Measurements from ENCODE around the gene OR51B2. TPM values are rescaled to one million over a fixed set of nuclear protein-coding genes. Genes with fewer than 3 reads are reported as not detected.

Gene OR51B2
- total RNA-seq, 1 donor from 2014 or later, result not detected

GRCh38 chr11:5279471-5280090, 44.5 kb downstream of the OR51B2 start:
- no peak for TF ChIP-seq CTCF (conservative IDR thresholded peaks at IDR 0.05)
- no peak for DNase-seq (ENCODE audit: extremely low spot score, unreplicated experiment)
- Mint-ChIP-seq H3K27me3 (no peaks in the 10 kb centered on the region), H3K4me3 (no peak overlapping the region), H3K36me3 (no peaks in the 10 kb centered on the region), H3K27ac (no peak overlapping the region), H3K9me3 (no peaks in the 10 kb centered on the region), H3K4me1 (ENCODE audit: unreplicated experiment) (no peaks in the 10 kb centered on the region)

- Mint-ChIP-seq H3K4me1 (ENCODE audit: unreplicated experiment) (no peaks in the 10 kb centered on the region), H3K36me3 (no peaks in the 10 kb centered on the region), H3K27ac (no peak overlapping the region), H3K9me3 (no peaks in the 10 kb centered on the region), H3K27me3 (no peaks in the 10 kb centered on the region), H3K4me3 (no peak overlapping the region)
- no peak for TF ChIP-seq CTCF (conservative IDR thresholded peaks at IDR 0.05)
- DNase-seq (ENCODE audit: extremely low spot score, unreplicated experiment), result no peak
Measured at GRCh38 chr11:5277807-5278382, 46.2 kb downstream of the OR51B2 start.

- no peak for DNase-seq (ENCODE audit: extremely low spot score, unreplicated experiment)
- no peaks in the 10 kb centered on the region for H3K36me3 Mint-ChIP-seq
- no peaks in the 10 kb centered on the region for H3K9me3 Mint-ChIP-seq
- H3K27ac Mint-ChIP-seq, result no peak overlapping the region
- no peak overlapping the region for H3K4me3 Mint-ChIP-seq
- H3K4me1 Mint-ChIP-seq (ENCODE audit: unreplicated experiment), result no peaks in the 10 kb centered on the region
- no peak for TF ChIP-seq CTCF (conservative IDR thresholded peaks at IDR 0.05)
- no peaks in the 10 kb centered on the region for H3K27me3 Mint-ChIP-seq
Measured at GRCh38 chr11:5276697-5277096, 47.4 kb downstream of the OR51B2 start.

- DNase-seq (ENCODE audit: extremely low spot score, unreplicated experiment), result no peak
- no peak overlapping the region for H3K4me3 Mint-ChIP-seq
- TF ChIP-seq CTCF (conservative IDR thresholded peaks at IDR 0.05), result no peak
- no peaks in the 10 kb centered on the region for H3K36me3 Mint-ChIP-seq
- H3K4me1 Mint-ChIP-seq (ENCODE audit: unreplicated experiment), result no peaks in the 10 kb centered on the region
- H3K9me3 Mint-ChIP-seq, result no peaks in the 10 kb centered on the region
- no peaks in the 10 kb centered on the region for H3K27me3 Mint-ChIP-seq
- no peak overlapping the region for H3K27ac Mint-ChIP-seq
Measured at GRCh38 chr11:5275369-5276110, 48.6 kb downstream of the OR51B2 start.

- Mint-ChIP-seq H3K27me3 (no peaks in the 10 kb centered on the region), H3K4me1 (ENCODE audit: unreplicated experiment) (no peaks in the 10 kb centered on the region), H3K9me3 (no peaks in the 10 kb centered on the region), H3K27ac (no peak overlapping the region), H3K4me3 (no peak overlapping the region), H3K36me3 (no peaks in the 10 kb centered on the region)
- no peak for TF ChIP-seq CTCF (conservative IDR thresholded peaks at IDR 0.05)
- DNase-seq (ENCODE audit: extremely low spot score, unreplicated experiment), result no peak
Measured at GRCh38 chr11:5274395-5274794, 49.7 kb downstream of the OR51B2 start.

Other genes starting within 250 kb of the OR51B2 start
- not detected in 2 replicates for gene OR52A5, start 185.9 kb downstream of the OR51B2 start, total RNA-seq (ENCODE audit: low replicate concordance)
- gene OR52A1, start 169.5 kb downstream of the OR51B2 start, total RNA-seq (ENCODE audit: low replicate concordance), result not detected in 2 replicates
- gene OR51V1, start 123.6 kb downstream of the OR51B2 start, total RNA-seq (ENCODE audit: low replicate concordance), result not detected in 2 replicates
- not detected in 2 replicates for gene HBB, start 97.2 kb downstream of the OR51B2 start, total RNA-seq (ENCODE audit: low replicate concordance)
- 0.79 TPM in 1 of 2 replicates, not detected in the other for gene HBD, start 89.8 kb downstream of the OR51B2 start, total RNA-seq (ENCODE audit: low replicate concordance)
- not detected in 2 replicates for gene HBG1, start 74.4 kb downstream of the OR51B2 start, total RNA-seq (ENCODE audit: low replicate concordance)
- gene HBG2, start 69.5 kb downstream of the OR51B2 start, total RNA-seq (ENCODE audit: low replicate concordance), result not detected in 2 replicates
- gene HBE1, start 54.4 kb downstream of the OR51B2 start, total RNA-seq (ENCODE audit: low replicate concordance), result 1.3 TPM in 1 of 2 replicates, not detected in the other
- not detected in 2 replicates for gene OR51B4, start 22.4 kb downstream of the OR51B2 start, total RNA-seq (ENCODE audit: low replicate concordance)
- not detected in 2 replicates for gene OR51B5, start 19.2 kb upstream of the OR51B2 start, total RNA-seq (ENCODE audit: low replicate concordance)
- gene OR51B6, start 27.2 kb upstream of the OR51B2 start, total RNA-seq (ENCODE audit: low replicate concordance), result not detected in 2 replicates
- not detected in 2 replicates for gene OR51M1, start 59.5 kb upstream of the OR51B2 start, total RNA-seq (ENCODE audit: low replicate concordance)
- not detected in 2 replicates for gene OR51Q1, start 97.8 kb upstream of the OR51B2 start, total RNA-seq (ENCODE audit: low replicate concordance)
- not detected in 2 replicates for gene OR51I1, start 117.2 kb upstream of the OR51B2 start, total RNA-seq (ENCODE audit: low replicate concordance)
- not detected in 2 replicates for gene OR51I2, start 125.0 kb upstream of the OR51B2 start, total RNA-seq (ENCODE audit: low replicate concordance)
- not detected in 2 replicates for gene OR52D1, start 164.4 kb upstream of the OR51B2 start, total RNA-seq (ENCODE audit: low replicate concordance)
- gene UBQLN3, start 185.7 kb upstream of the OR51B2 start, total RNA-seq (ENCODE audit: low replicate concordance), result not detected in 2 replicates
- gene UBQLNL, start 192.4 kb upstream of the OR51B2 start, total RNA-seq (ENCODE audit: low replicate concordance), result 0.19 and 0.39 TPM in 2 replicates
- not detected in 2 replicates for gene OR52H1, start 224.2 kb upstream of the OR51B2 start, total RNA-seq (ENCODE audit: low replicate concordance)

Data from type B pancreatic cell (in vitro differentiated cells).